Ammon's horn (tissue), 1 donor: ENCODE measurements around the gene ALCAM.
A peak's percentile ranks its signal among the peaks of the same experiment; 100 is the strongest.

Experiments used
- DNase-seq: peaks from one replicate; pipeline ENCODE4 v3.0.0-alpha.2; 2016; ENCODE audit warnings: low spot score

The ALCAM gene

GRCh38 chr3:105366326-105367062, at the start of gene ALCAM:
Gene ALCAM (plus strand): TSS chr3:105366909.
- peak; percentile 98 for DNase-seq

- no peak for DNase-seq
Measured at GRCh38 chr3:105317841-105318240, 48.9 kb upstream of the ALCAM start.

- no peak for DNase-seq
Measured at GRCh38 chr3:105322570-105323273, 44.0 kb upstream of the ALCAM start.

- no peak for DNase-seq
Measured at GRCh38 chr3:105323274-105323599, 43.5 kb upstream of the ALCAM start.

- no peak for DNase-seq
Measured at GRCh38 chr3:105324951-105325350, 41.8 kb upstream of the ALCAM start.

GRCh38 chr3:105327662-105328337, 38.9 kb upstream of the ALCAM start:
- no peak for DNase-seq

- DNase-seq, result no peak
Measured at GRCh38 chr3:105328338-105328730, 38.4 kb upstream of the ALCAM start.

GRCh38 chr3:105332961-105333360, 33.7 kb upstream of the ALCAM start:
- no peak for DNase-seq

- DNase-seq, result no peak
Measured at GRCh38 chr3:105334138-105334882, 32.4 kb upstream of the ALCAM start.

- no peak for DNase-seq
Measured at GRCh38 chr3:105339946-105340345, 26.8 kb upstream of the ALCAM start.

- no peak for DNase-seq
Measured at GRCh38 chr3:105343991-105344390, 22.7 kb upstream of the ALCAM start.

GRCh38 chr3:105345156-105345555, 21.6 kb upstream of the ALCAM start:
- DNase-seq, result no peak

GRCh38 chr3:105347625-105348302, 18.9 kb upstream of the ALCAM start:
- DNase-seq, result no peak

GRCh38 chr3:105348307-105348706, 18.4 kb upstream of the ALCAM start:
- no peak for DNase-seq

- DNase-seq, result no peak
Measured at GRCh38 chr3:105349684-105350387, 16.9 kb upstream of the ALCAM start.

GRCh38 chr3:105351821-105352220, 14.9 kb upstream of the ALCAM start:
- no peak for DNase-seq

GRCh38 chr3:105352976-105353375, 13.7 kb upstream of the ALCAM start:
- no peak for DNase-seq

- peak; percentile 40 for DNase-seq
Measured at GRCh38 chr3:105353485-105354161, 13.1 kb upstream of the ALCAM start.

GRCh38 chr3:105354429-105354828, 12.3 kb upstream of the ALCAM start:
- no peak for DNase-seq

GRCh38 chr3:105355408-105356061, 11.2 kb upstream of the ALCAM start:
- DNase-seq, result no peak
